GM12878 (cell line): Measurements from ENCODE around the gene CD72.

ENCODE experiments used
- JUND ChIP-seq: IDR thresholded peaks from 2 replicates; pipeline ENCODE4 v1.6.1; 2012; ENCODE audit warnings: low read depth, mild to moderate bottlenecking, low read length, improper control_type of control experiment, moderate library complexity
- MXI1 ChIP-seq: fragments of 150-350 bp; IDR thresholded peaks from 2 replicates; pipeline ENCODE4 v1.6.1; 2011; ENCODE audit warnings: low read depth, mild to moderate bottlenecking, inconsistent platforms, low read length, improper control_type of control experiment
- POLR2A ChIP-seq: IDR thresholded peaks from 2 replicates; pipeline ENCODE4 v1.6.1; 2011; ENCODE audit warnings: low read depth, mild to moderate bottlenecking, low read length
- POLR2AphosphoS5 ChIP-seq: IDR thresholded peaks from 2 replicates; pipeline ENCODE4 v1.6.1; 2011; ENCODE audit warnings: mild to moderate bottlenecking, low read length, inconsistent platforms
- POU2F2 ChIP-seq: IDR thresholded peaks from 3 replicates; pipeline ENCODE4 v1.6.1; 2011; ENCODE audit warnings: low read depth, mild to moderate bottlenecking, low read length, borderline replicate concordance
- TF ChIP-seq, protein P1 (sequence below), 3 experiments: IDR thresholded peaks in 2 of 3; conservative IDR thresholded peaks in 1 of 3; 2 replicates each; pipeline ENCODE4 v1.5.1; 2011; ENCODE audit warnings: low read depth in 3 of 3, low read length in 3 of 3, mild to moderate bottlenecking in 3 of 3, control low read depth in 2 of 3, moderate library complexity in 2 of 3, inconsistent platforms in 1 of 3, mixed read lengths in 1 of 3; ENCODE audit not compliant: control insufficient read depth in 2 of 3, insufficient read depth in 1 of 3; ENCODE audit errors: extremely low read depth in 1 of 3
- TF ChIP-seq, protein P2 (sequence below): fragments of 450-650 bp; conservative IDR thresholded peaks from 2 replicates; pipeline ENCODE4 v1.6.1; 2017; ENCODE audit warnings: mild to moderate bottlenecking, moderate library complexity
- TF ChIP-seq, protein P3 (sequence below): IDR thresholded peaks from 2 replicates; pipeline ENCODE4 v1.6.1; 2011; ENCODE audit warnings: low read depth, mild to moderate bottlenecking, low read length, moderate library complexity, borderline replicate concordance; ENCODE audit errors: extremely low read depth

DNA sequence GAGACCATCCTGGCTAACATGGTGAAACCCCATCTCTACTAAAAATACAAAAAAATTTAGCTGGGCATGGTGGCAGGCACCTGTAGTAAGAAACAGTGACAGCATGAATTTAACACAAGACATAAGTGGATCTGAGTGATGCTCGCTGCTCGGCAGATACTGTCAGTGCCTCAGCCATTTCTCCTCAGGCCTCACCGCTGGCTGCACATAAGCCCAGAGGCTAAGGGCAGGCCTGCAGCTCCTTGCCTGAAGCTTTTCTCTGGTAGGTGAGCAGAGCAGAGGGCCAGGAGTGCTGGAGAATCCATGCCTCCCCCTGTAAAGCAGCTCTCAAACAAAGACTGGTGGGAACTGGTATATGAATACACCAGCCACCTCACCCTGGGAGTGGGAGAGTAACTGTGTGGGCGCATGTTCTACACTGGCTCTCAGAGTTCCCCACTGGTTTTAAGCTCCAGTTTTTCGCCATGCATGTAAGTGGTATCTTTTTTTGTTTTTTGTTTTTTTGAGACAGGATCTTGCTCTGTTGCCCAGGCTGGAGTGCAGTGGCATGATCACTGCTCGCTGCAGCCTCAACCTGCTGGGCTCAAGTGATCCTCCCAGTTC lies 10.3 kb upstream of the CD72 start:
- TF ChIP-seq, protein P1, sequence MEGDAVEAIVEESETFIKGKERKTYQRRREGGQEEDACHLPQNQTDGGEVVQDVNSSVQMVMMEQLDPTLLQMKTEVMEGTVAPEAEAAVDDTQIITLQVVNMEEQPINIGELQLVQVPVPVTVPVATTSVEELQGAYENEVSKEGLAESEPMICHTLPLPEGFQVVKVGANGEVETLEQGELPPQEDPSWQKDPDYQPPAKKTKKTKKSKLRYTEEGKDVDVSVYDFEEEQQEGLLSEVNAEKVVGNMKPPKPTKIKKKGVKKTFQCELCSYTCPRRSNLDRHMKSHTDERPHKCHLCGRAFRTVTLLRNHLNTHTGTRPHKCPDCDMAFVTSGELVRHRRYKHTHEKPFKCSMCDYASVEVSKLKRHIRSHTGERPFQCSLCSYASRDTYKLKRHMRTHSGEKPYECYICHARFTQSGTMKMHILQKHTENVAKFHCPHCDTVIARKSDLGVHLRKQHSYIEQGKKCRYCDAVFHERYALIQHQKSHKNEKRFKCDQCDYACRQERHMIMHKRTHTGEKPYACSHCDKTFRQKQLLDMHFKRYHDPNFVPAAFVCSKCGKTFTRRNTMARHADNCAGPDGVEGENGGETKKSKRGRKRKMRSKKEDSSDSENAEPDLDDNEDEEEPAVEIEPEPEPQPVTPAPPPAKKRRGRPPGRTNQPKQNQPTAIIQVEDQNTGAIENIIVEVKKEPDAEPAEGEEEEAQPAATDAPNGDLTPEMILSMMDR (IDR thresholded peaks at IDR 0.05 in 2 of 3, conservative IDR thresholded peaks at IDR 0.05 in 1 of 3; ENCODE audit: control insufficient read depth in 2 of 3, extremely low read depth in 1 of 3, insufficient read depth in 1 of 3, low read depth in 3 of 3, low read length in 3 of 3): no peak
- no peak for TF ChIP-seq POLR2AphosphoS5
- TF ChIP-seq, protein P2, sequence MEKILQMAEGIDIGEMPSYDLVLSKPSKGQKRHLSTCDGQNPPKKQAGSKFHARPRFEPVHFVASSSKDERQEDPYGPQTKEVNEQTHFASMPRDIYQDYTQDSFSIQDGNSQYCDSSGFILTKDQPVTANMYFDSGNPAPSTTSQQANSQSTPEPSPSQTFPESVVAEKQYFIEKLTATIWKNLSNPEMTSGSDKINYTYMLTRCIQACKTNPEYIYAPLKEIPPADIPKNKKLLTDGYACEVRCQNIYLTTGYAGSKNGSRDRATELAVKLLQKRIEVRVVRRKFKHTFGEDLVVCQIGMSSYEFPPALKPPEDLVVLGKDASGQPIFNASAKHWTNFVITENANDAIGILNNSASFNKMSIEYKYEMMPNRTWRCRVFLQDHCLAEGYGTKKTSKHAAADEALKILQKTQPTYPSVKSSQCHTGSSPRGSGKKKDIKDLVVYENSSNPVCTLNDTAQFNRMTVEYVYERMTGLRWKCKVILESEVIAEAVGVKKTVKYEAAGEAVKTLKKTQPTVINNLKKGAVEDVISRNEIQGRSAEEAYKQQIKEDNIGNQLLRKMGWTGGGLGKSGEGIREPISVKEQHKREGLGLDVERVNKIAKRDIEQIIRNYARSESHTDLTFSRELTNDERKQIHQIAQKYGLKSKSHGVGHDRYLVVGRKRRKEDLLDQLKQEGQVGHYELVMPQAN: no peak
- TF ChIP-seq POLR2A: no peak
- TF ChIP-seq, protein P3, sequence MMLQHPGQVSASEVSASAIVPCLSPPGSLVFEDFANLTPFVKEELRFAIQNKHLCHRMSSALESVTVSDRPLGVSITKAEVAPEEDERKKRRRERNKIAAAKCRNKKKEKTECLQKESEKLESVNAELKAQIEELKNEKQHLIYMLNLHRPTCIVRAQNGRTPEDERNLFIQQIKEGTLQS: no peak
- TF ChIP-seq JUND: no peak
- no peak for TF ChIP-seq POU2F2
- TF ChIP-seq MXI1: no peak
